Endodermal cell (in vitro differentiated cells): ENCODE data around the gene YEATS4. TPM values are rescaled to one million over a fixed set of nuclear protein-coding genes. Genes with fewer than 3 reads are reported as not detected.

Experiments
- DNase-seq: peaks from one replicate; pipeline ENCODE4 v3.0.0-alpha.2; 2017
- H3K27ac ChIP-seq: 2 replicates; pipeline ENCODE4 v1.5.1; 2013; ENCODE audit warnings: mild to moderate bottlenecking, low read depth, low read length, moderate library complexity
- H3K27me3 ChIP-seq: 2 replicates; pipeline ENCODE4 v1.6.1; 2013; ENCODE audit warnings: mild to moderate bottlenecking, low read length, moderate library complexity; ENCODE audit not compliant: insufficient read depth, control insufficient read depth, poor library complexity, severe bottlenecking
- H3K36me3 ChIP-seq: 2 replicates; pipeline ENCODE4 v1.7.0; 2013; ENCODE audit warnings: mild to moderate bottlenecking, low read length, moderate library complexity; ENCODE audit not compliant: control insufficient read depth, insufficient read depth
- H3K4me1 ChIP-seq: one replicate; pipeline ENCODE4 v1.7.0; 2013; ENCODE audit warnings: low read length; ENCODE audit not compliant: control insufficient read depth, insufficient read depth
- H3K4me3 ChIP-seq: 2 replicates; pipeline ENCODE4 v1.5.1; 2013; ENCODE audit warnings: mild to moderate bottlenecking, low read length, moderate library complexity
- H3K9ac ChIP-seq: 2 replicates; pipeline ENCODE4 v1.6.1; 2013; ENCODE audit warnings: mild to moderate bottlenecking, low read length, moderate library complexity; ENCODE audit not compliant: poor library complexity, severe bottlenecking; ENCODE audit errors: extremely low read depth
- H3K9me3 ChIP-seq: 2 replicates; pipeline ENCODE4 v1.6.1; 2013; ENCODE audit warnings: mild to moderate bottlenecking, low read length, moderate library complexity; ENCODE audit not compliant: control insufficient read depth
- H3K27ac Mint-ChIP-seq: 2 replicates; pipeline ENCODE4 v1.8.0; 2020; ENCODE audit warnings: mixed read lengths
- H3K27me3 Mint-ChIP-seq: 2 replicates; pipeline ENCODE4 v1.8.0; 2021; ENCODE audit warnings: mild to moderate bottlenecking, mixed read lengths; ENCODE audit not compliant: insufficient read depth
- H3K36me3 Mint-ChIP-seq: 2 replicates; pipeline ENCODE4 v1.8.0; 2020; ENCODE audit warnings: low read depth, mixed read lengths
- H3K4me1 Mint-ChIP-seq: 2 replicates; pipeline ENCODE4 v1.8.0; 2020; ENCODE audit warnings: mixed read lengths
- H3K4me3 Mint-ChIP-seq: 2 replicates; pipeline ENCODE4 v1.8.0; 2020; ENCODE audit warnings: mild to moderate bottlenecking, moderate library complexity, mixed read lengths
- H3K9me3 Mint-ChIP-seq: 2 replicates; pipeline ENCODE4 v1.8.0; 2020; ENCODE audit warnings: mild to moderate bottlenecking, mixed read lengths
- WGBS, 2 experiments: methylation state at CpG; one replicate each; pipeline versions ENCODE4 v1.1.5 to v1.1.7; 2013; ENCODE audit warnings: missing lambda C conversion rate in 2 of 2, mixed read lengths in 1 of 2; ENCODE audit not compliant: insufficient coverage in 1 of 2, insufficient read length in 1 of 2; 5-methylcytosine and 5-hydroxymethylcytosine counted together
- total RNA-seq, 2 donors: library from RNA; stranded (reverse); fragmentation: NEBNext Ultra II Directional in 1 of 2; extraction: Animal tissue kit (Norgen Biotek cat#: 25700) in 1 of 2; gene quantifications; 2 replicates in 1 of 2; 3 replicates in 1 of 2; pipeline ENCODE4 v1.2.1, GENCODE V29; 2021
- TF ChIP-seq, protein P1 (sequence below): fragments of 200-600 bp; sonication (generic); conservative IDR thresholded peaks from 2 replicates; pipeline ENCODE4 v1.5.0; 2021; ENCODE audit warnings: antibody characterized with exemption, mild to moderate bottlenecking

YEATS4 gene
- total RNA-seq, 2 donors from 2014 or later: 37.0 to 40.9 TPM

DNA sequence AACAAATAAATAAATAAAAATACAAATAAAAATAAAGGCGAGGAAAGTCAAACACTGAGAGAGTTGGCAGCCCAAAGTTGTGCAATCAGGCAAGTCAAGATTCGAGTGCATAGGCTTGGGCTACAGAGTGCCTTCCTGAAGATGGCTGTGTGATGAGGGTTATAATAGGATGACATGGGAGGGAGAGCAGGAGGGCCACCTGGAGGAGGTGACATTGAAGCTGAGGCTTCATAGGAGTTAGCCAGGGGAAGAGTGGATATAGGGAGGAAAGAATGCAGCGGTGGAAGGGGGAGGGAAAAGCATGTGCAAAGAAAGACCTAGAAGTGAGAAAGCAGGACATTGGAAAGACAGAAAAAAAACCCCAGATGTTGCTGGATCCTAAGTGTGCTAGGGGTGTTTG, 53.1 kb downstream of the YEATS4 start:
- H3K4me1 Mint-ChIP-seq: peaks cover 18% of the 10 kb centered on the region
- no peak for DNase-seq
- H3K27ac Mint-ChIP-seq: no peak overlapping the region
- H3K36me3 Mint-ChIP-seq: peaks cover 3% of the 10 kb centered on the region
- no peaks in the 10 kb centered on the region for H3K36me3 ChIP-seq
- TF ChIP-seq, protein P1, sequence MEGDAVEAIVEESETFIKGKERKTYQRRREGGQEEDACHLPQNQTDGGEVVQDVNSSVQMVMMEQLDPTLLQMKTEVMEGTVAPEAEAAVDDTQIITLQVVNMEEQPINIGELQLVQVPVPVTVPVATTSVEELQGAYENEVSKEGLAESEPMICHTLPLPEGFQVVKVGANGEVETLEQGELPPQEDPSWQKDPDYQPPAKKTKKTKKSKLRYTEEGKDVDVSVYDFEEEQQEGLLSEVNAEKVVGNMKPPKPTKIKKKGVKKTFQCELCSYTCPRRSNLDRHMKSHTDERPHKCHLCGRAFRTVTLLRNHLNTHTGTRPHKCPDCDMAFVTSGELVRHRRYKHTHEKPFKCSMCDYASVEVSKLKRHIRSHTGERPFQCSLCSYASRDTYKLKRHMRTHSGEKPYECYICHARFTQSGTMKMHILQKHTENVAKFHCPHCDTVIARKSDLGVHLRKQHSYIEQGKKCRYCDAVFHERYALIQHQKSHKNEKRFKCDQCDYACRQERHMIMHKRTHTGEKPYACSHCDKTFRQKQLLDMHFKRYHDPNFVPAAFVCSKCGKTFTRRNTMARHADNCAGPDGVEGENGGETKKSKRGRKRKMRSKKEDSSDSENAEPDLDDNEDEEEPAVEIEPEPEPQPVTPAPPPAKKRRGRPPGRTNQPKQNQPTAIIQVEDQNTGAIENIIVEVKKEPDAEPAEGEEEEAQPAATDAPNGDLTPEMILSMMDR: no peak
- H3K9me3 ChIP-seq: no peaks in the 10 kb centered on the region
- H3K9me3 Mint-ChIP-seq: peaks cover 6% of the 10 kb centered on the region
- no peaks in the 10 kb centered on the region for H3K27me3 ChIP-seq
- no peak overlapping the region for H3K9ac ChIP-seq
- H3K27me3 Mint-ChIP-seq: no peaks in the 10 kb centered on the region
- H3K4me3 Mint-ChIP-seq: no peak overlapping the region
- H3K4me1 ChIP-seq: peaks cover 3% of the 10 kb centered on the region
- WGBS, 2 experiments: 90 to 91% methylated on average over 3 of the region's 3 CpGs
- no peak overlapping the region for H3K27ac ChIP-seq
- H3K4me3 ChIP-seq: no peak overlapping the region

DNA sequence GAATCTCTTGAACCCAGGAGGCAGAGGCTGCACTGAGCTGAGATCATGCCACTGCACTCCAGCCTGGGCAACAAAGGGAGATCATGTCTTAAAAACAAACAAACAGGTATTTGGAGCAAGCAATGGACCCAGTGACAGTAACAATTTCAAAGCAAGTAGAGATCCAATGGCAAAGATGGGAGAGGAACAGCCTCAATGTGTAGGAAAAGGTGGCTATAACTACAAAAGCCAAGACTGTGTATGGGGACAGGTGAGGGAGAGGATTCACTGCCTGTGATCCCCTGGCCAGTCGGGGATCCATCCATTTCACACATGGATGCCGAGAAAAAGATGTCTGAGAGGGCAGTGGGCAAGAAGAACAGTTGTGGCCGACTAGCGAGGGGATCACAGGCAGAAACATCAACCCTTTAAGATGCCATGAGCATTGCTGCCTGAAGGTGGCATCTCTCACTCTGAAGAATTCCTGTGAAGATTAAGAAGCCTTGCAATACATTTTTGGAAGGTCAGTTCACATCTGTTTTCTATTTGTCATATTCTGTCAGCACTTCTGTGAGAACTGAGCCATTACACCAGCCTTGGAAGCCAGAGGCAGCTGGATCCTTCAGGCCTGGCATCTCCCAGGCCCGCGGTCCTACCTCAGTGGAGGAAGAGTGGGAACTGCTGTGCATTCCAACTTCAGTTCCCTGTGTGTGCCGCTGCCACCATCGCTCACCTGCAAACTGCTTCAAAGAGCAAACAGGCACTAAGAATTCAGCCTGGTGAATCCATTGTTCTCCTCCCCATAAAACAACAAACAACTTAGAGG, 56.1 kb downstream of the YEATS4 start:
- peak overlapping the region; percentile 80 for H3K27ac ChIP-seq

DNA sequence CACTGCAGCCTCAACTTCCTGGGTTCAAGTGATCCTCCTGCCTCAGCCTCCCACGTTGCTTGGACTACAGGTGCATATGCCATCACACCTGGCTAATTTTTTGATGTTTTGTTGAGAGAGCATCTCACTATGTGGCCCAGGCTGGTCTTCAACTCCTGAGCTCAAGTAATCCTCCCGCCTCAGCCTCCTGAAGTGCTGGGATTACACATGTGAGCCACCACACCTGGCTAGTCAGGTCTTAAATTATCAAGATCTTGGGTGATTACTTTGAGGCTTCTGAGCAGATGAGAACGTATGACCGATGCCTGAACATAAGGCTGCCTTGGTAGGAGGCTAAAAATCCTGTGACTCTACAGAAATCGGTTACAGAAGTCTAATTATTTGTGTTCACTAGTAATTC, 57.7 kb downstream of the YEATS4 start:
- Mint-ChIP-seq H3K27me3 (no peaks in the 10 kb centered on the region), H3K4me3 (no peak overlapping the region), H3K9me3 (peaks cover 4% of the 10 kb centered on the region), H3K36me3 (peaks cover 3% of the 10 kb centered on the region), H3K4me1 (peaks cover 34% of the 10 kb centered on the region), H3K27ac (peak overlapping the region; percentile 55)
- Histone ChIP-seq H3K9ac (no peak overlapping the region), H3K27me3 (no peaks in the 10 kb centered on the region), H3K27ac (no peak overlapping the region), H3K4me1 (peaks cover 3% of the 10 kb centered on the region), H3K36me3 (no peaks in the 10 kb centered on the region), H3K9me3 (no peaks in the 10 kb centered on the region), H3K4me3 (no peak overlapping the region)
- 81 to 95% methylated on average over 4 to 5 of the region's 5 CpGs for WGBS, 2 experiments
- TF ChIP-seq, protein P1: no peak
- DNase-seq: no peak

More for the DNA sequence above, 56.1 kb downstream of the YEATS4 start:
- Histone ChIP-seq H3K4me1 (peaks cover 3% of the 10 kb centered on the region), H3K9me3 (no peaks in the 10 kb centered on the region), H3K9ac (peak overlapping the region; percentile 88), H3K27me3 (no peaks in the 10 kb centered on the region), H3K36me3 (no peaks in the 10 kb centered on the region), H3K4me3 (peak overlapping the region; percentile 56)
- peaks cover 3% of the 10 kb centered on the region for H3K36me3 Mint-ChIP-seq
- H3K9me3 Mint-ChIP-seq: peaks cover 6% of the 10 kb centered on the region
- 58 to 68% methylated on average over 3 to 8 of the region's 8 CpGs for WGBS, 2 experiments
- H3K4me3 Mint-ChIP-seq: peak overlapping the region; percentile 38
- TF ChIP-seq, protein P1: peak; percentile 86
- peak overlapping the region; percentile 98 for H3K27ac Mint-ChIP-seq
- peaks cover 34% of the 10 kb centered on the region for H3K4me1 Mint-ChIP-seq
- peak; percentile 93 for DNase-seq
- H3K27me3 Mint-ChIP-seq: no peaks in the 10 kb centered on the region
